HepG2 (cell line): ENCODE results near the gene UBE3A.

ENCODE experiments used
- MAZ ChIP-seq, 2 experiments: sonication (generic) in 1 of 2; formaldehyde crosslinking in 1 of 2; IDR thresholded peaks; 2 replicates each; pipeline versions ENCODE4 v1.5.0 to v1.6.1; 2012 to 2020; ENCODE audit warnings: low read depth in 2 of 2, mild to moderate bottlenecking in 2 of 2, borderline replicate concordance in 1 of 2, improper control_type of control experiment in 1 of 2, low read length in 1 of 2, missing genetic modification reagents in 1 of 2, moderate library complexity in 1 of 2
- MIER3 ChIP-seq: IDR thresholded peaks from 2 replicates; pipeline ENCODE4 v1.6.1; 2016; ENCODE audit warnings: missing compliant biosample characterization, borderline replicate concordance
- RNF2 ChIP-seq: fragments of 450-650 bp; conservative IDR thresholded peaks from 2 replicates; pipeline ENCODE4 v1.6.1; 2016; ENCODE audit warnings: low read depth
- SOX13 ChIP-seq, 3 experiments: fragments of 450-650 bp in 1 of 3; sonication (generic) in 1 of 3; formaldehyde crosslinking in 1 of 3; IDR thresholded peaks in 2 of 3; conservative IDR thresholded peaks in 1 of 3; 2 replicates each; pipeline versions ENCODE4 v1.5.0 to v1.6.1; 2016 to 2020; ENCODE audit warnings: antibody characterized with exemption in 1 of 3, mild to moderate bottlenecking in 1 of 3, missing compliant biosample characterization in 1 of 3, missing genetic modification reagents in 1 of 3, moderate library complexity in 1 of 3
- ZNF101 ChIP-seq: sonication (generic); formaldehyde crosslinking; IDR thresholded peaks from 2 replicates; pipeline ENCODE4 v1.4.0; 2020; ENCODE audit warnings: mild to moderate bottlenecking, low read depth, missing genetic modification reagents, borderline replicate concordance
- ZNF263 ChIP-seq: sonication (generic); formaldehyde crosslinking; IDR thresholded peaks from 2 replicates; pipeline ENCODE4 v1.4.0; 2020; ENCODE audit warnings: missing genetic modification reagents

GRCh38 chr15:25435474-25436243, 3.2 kb downstream of the UBE3A start:
- no peak for TF ChIP-seq RNF2
- TF ChIP-seq SOX13 (IDR thresholded peaks at IDR 0.05): no peak
- TF ChIP-seq SOX13 (CRISPR knock-in tag; conservative IDR thresholded peaks at IDR 0.05 in 1 of 2, IDR thresholded peaks at IDR 0.05 in 1 of 2): no peak
- no peak for TF ChIP-seq MAZ (IDR thresholded peaks at IDR 0.05; ENCODE audit: borderline replicate concordance, low read depth, low read length)
- TF ChIP-seq MAZ (CRISPR knock-in tag; IDR thresholded peaks at IDR 0.05; ENCODE audit: low read depth): no peak
- TF ChIP-seq ZNF263 (CRISPR knock-in tag): no peak
- no peak for TF ChIP-seq ZNF101 (CRISPR knock-in tag)
- TF ChIP-seq MIER3: no peak
